NCI-H128 (cell line): ENCODE results near the gene POLR2J2.
"Not testable (repeated sequence)": the region's sequence is repeated elsewhere in the genome, so short reads cannot be mapped to it uniquely, and the experiment has no call there.

Experiments
- DNase-seq: peaks from one replicate; lab custom pipeline; 2025; ENCODE audit not compliant: unreplicated experiment; lab: John Stamatoyannopoulos, UW

The POLR2J2 gene

GRCh38 chr7:102671166-102671955, at the start of gene POLR2J2:
POLR2J2 (minus strand) TSS chr7:102671663; CDS start chr7:102671601, 62 bp downstream.
- DNase-seq = not testable (repeated sequence)

- not testable (repeated sequence) for DNase-seq
These were observed 47.0 kb upstream of the POLR2J2 start for GRCh38 chr7:102718491-102718890.

GRCh38 chr7:102715718-102716117, 44.3 kb upstream of the POLR2J2 start:
- not testable (repeated sequence) for DNase-seq

- DNase-seq = not testable (repeated sequence)
These were observed 43.5 kb upstream of the POLR2J2 start for GRCh38 chr7:102714774-102715522.

- DNase-seq = not testable (repeated sequence)
These were observed 42.2 kb upstream of the POLR2J2 start for GRCh38 chr7:102713691-102714080.

GRCh38 chr7:102713011-102713690, 41.7 kb upstream of the POLR2J2 start:
- DNase-seq = not testable (repeated sequence)

DNA sequence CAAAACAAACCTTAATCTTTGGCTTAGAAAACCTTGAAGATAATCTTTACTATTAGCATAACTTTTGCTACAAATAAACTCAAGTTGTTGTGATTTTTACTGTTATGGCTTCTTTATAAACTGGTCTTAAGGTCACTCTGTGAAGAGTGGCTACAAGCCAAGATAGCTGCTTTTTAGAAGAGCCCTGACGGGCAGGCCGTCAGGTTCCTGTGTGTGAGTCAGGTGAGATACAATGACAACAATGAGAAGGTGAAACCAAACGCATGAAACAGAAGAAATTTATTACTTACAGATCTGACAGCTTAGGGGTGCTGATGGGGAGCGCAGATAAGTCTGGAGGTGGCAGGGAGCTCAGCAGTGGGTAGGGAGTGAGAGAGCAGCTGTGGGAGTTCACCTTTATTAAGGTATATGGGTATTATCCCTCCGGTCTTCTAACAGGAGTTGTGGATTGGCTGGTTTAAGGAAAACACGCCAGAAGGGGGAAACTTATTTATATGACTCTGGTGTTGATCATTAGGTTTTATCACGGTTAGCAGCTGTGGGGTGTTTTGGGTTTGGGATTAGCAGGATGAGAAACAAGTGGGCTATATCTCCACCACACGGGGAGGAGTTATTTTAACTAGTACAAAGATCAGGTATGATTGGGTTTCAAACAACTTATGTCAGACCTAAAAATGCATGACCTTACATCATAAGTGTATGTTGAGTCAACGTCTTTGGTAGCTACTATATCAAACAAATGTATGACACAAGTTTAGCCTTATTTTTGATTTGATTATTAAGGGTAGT, 27.7 kb upstream of the POLR2J2 start:
- not testable (repeated sequence) for DNase-seq

- DNase-seq = peak; percentile 6
These were observed 26.4 kb upstream of the POLR2J2 start for GRCh38 chr7:102697642-102698512.

GRCh38 chr7:102696009-102696408, 24.5 kb upstream of the POLR2J2 start:
- DNase-seq = not testable (repeated sequence)

- not testable (repeated sequence) for DNase-seq
These were observed 23.6 kb upstream of the POLR2J2 start for GRCh38 chr7:102695033-102695552.

- DNase-seq = not testable (repeated sequence)
These were observed 22.5 kb upstream of the POLR2J2 start for GRCh38 chr7:102694008-102694407.

GRCh38 chr7:102690602-102691001, 19.1 kb upstream of the POLR2J2 start:
- DNase-seq = not testable (repeated sequence)

DNA sequence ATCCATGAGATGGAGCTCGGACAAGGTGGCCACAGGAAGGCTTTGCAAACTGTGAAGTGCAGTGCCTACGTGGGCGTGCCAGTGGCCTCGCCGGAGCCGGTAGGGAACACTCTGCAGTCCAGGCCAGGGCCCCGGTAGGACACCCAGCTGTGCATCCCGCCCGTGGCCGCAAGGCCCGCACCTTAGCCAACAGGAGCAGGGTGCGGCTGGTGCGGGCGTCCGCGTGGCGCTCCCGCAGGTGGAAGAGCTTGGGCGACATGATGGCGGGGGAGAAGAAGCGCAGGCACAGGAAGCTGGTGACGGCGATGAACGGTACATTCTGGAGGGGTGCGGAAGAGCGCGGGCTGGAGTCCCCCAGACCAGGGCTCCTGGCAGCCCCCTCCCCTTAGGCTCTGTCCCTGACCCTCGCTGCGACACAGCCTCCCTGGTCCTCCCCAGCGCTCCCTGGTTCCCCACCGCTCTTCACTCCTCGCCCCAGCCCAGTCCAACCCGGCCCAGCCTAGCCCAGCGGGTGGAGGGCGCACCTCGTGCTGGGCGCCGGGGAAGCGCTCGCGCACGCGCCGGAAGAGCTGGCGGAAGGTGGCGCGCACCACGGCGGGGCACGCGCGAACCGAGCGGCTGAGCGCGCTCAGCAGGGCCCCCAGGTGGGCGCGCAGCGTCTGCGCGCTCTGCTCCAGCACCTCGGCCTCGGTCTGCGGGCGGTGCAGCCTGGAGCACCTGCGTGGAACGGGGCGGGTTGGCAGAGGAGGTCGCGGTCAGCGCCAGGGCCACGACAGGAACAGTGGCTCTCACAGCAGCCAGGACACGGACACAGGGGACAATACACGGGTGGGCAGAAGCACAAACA, 18.2 kb upstream of the POLR2J2 start:
- not testable (repeated sequence) for DNase-seq

DNA sequence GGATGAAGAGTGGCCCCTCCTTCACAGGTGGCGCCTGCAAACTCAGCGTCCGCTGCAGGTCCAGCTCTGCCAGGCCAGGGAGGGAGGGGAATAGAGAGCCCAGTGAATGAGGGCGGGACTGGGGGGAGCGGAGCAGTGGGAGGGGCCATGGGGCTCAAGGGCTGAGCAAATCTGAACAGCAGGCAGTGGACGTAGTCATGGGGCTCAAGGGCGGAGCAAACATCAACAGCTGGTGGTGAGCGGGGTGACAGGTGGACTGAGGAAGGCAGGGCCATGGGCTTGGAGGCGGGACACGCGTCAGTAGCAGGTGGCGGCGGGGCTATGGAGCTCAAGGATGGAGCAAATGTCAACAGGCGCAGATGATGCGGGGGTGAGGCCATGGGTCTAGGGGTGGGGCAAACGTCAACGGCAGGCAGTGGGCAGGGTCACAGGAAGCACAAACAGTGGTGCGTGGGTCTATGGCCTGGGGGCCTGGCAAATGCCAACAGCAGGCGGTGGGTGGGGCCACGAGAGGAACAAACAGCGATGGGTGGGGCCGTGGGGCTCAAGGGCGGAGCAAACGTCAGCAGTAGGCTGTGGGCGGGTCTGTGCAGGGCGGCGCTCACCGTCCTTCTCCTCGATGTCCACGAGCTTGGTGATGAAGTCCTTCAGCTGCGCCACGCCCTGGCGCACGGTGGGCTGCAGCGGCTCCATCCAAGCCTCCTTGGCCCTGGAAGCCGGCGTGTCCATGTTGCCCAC, 17.0 kb upstream of the POLR2J2 start:
- DNase-seq = not testable (repeated sequence)

DNA sequence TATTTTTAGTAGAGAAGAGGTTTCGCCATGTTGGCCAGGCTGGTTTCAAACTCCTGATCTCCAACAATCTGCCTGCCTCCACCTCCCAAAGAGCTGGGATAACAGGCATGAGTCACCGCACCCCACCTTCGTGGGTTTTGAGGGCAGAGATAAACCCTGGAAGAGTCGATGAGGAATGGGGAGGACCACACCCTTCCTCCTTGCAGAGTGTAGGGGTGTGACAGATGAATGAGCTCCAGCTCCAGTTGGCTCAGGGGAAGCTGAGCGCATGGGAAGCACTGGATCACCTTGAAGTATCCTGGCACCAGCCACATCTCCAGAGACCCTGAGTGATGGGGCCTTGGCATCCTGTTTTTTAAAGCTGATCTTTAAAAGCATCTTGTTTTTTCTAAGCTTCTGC, 11.1 kb upstream of the POLR2J2 start:
- not testable (repeated sequence) for DNase-seq

- not testable (repeated sequence) for DNase-seq
These were observed 9.3 kb upstream of the POLR2J2 start for GRCh38 chr7:102680780-102681179.

DNA sequence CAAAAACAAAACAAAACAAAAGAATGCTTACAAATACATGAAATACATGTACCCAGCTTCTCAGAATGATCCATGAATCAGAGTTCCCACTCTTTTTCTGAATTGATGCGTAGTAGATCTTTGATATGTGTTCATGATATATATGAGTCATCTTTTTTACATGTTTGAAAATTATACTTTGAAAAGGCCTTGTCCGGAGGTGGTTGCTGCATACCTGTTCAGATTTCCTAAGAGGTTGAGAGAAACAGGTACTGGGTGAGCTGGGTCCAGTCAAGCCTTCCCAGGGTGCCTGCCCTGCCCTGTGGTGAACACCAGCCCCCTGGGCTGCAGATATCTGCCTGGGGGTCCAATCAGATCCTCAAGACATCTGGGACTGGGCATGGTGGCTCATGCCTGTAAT, 4.1 kb upstream of the POLR2J2 start:
- not testable (repeated sequence) for DNase-seq
